Stimulated activated CD4-positive, alpha-beta T cell treated with anti-CD3 and anti-CD28 coated beads, Interleukin-1b, Interleukin-23, amount 100 ng/mL, for 4 hours (primary cell): ENCODE measurements around the gene EIF2D.
A peak's percentile ranks its signal among the peaks of the same experiment; 100 is the strongest.
"Not testable (repeated sequence)": the region's sequence is repeated elsewhere in the genome, so short reads cannot be mapped to it uniquely, and the experiment has no call there.

Experiments
- DNase-seq, 2 donors: peaks; one replicate each; pipeline ENCODE4 v3.0.0-alpha.2; 2020; ENCODE audit warnings: low read depth in 2 of 2

The EIF2D gene

GRCh38 chr1:206612129-206612876, at the start of gene EIF2D:
Gene EIF2D, minus strand, starts transcription at chr1:206612465. Its CDS starts 123 bp downstream, at chr1:206612342.
- DNase-seq = peak; percentile 95

- DNase-seq = no peak
Observed at GRCh38 chr1:206661161-206661820, 49.0 kb upstream of the EIF2D start.

GRCh38 chr1:206660136-206660535, 47.9 kb upstream of the EIF2D start:
- no peak for DNase-seq

- DNase-seq = no peak
Observed at GRCh38 chr1:206658981-206659273, 46.7 kb upstream of the EIF2D start.

- peak in 1 of 2 donors; percentile 44 for DNase-seq
Observed at GRCh38 chr1:206658264-206658980, 46.2 kb upstream of the EIF2D start.

GRCh38 chr1:206657751-206658150, 45.5 kb upstream of the EIF2D start:
- no peak for DNase-seq

GRCh38 chr1:206656936-206657335, 44.7 kb upstream of the EIF2D start:
- no peak for DNase-seq

GRCh38 chr1:206655471-206655882, 43.2 kb upstream of the EIF2D start:
- no peak for DNase-seq

- DNase-seq = no peak
Observed at GRCh38 chr1:206654828-206655227, 42.6 kb upstream of the EIF2D start.

GRCh38 chr1:206653715-206654459, 41.6 kb upstream of the EIF2D start:
- DNase-seq = no peak

GRCh38 chr1:206651958-206652890, 40.0 kb upstream of the EIF2D start:
- no peak for DNase-seq

- no peak for DNase-seq
Observed at GRCh38 chr1:206651014-206651413, 38.7 kb upstream of the EIF2D start.

- DNase-seq = no peak
Observed at GRCh38 chr1:206649261-206649921, 37.1 kb upstream of the EIF2D start.

- no peak for DNase-seq
Observed at GRCh38 chr1:206647224-206647623, 35.0 kb upstream of the EIF2D start.

GRCh38 chr1:206646504-206646903, 34.2 kb upstream of the EIF2D start:
- DNase-seq = no peak

GRCh38 chr1:206643118-206643698, 30.9 kb upstream of the EIF2D start:
- no peak for DNase-seq

GRCh38 chr1:206642074-206642473, 29.8 kb upstream of the EIF2D start:
- DNase-seq = not testable (repeated sequence)

- DNase-seq = no peak
Observed at GRCh38 chr1:206637605-206638004, 25.3 kb upstream of the EIF2D start.

GRCh38 chr1:206636671-206637070, 24.4 kb upstream of the EIF2D start:
- DNase-seq = no peak

- no peak for DNase-seq
Observed at GRCh38 chr1:206635978-206636345, 23.7 kb upstream of the EIF2D start.
